GM19468 (cell line): Measurements from ENCODE around the gene WNK3.

Source experiments
- ATAC-seq: cut with Tn5 transposase; IDR thresholded peaks from one replicate; pipeline ENCODE4 v1.9.1; 2021; ENCODE audit warnings: mild to moderate bottlenecking, moderate library complexity, moderate number of reproducible peaks; ENCODE audit not compliant: unreplicated experiment; ENCODE audit errors: extremely low read depth

WNK3 gene

DNA sequence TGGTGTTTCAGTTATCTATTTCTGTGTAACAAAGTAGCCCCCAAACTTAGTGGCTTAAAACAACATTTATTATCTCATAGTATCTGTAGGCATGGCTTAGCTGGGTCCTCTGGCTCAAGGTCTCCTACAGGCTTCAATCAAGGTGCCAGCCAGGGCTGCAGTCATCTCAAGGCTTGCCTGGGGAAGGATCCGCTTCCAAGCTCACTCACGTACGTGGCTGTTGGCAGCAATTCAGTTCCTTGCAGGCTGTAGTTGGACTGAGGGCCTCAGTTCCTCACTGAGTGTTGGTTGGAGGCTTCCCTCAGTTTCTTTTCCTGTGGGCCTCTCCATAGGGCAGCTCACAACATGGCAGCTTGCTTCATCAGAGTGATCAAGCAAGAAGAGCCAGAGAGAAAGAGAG, 184.1 kb downstream of the WNK3 start:
- no peak for ATAC-seq

DNA sequence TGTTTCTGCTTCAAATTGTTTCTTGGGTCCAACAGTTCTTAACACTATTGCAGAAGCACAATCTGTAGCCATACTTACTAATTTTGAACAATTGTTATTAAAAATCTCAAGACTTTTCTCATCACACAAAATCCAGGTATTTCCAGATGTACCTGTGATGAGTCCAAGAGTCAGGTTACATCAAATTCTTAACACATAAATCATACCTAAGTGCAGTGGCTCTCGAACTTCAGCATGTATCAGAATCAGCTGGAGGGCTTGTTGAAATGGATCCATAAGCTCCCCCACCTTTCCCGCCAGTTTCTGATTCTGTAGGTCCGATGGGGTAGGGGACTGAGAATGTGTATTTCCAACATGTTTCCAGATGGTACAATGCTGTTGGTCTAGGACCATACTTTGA, 185.4 kb downstream of the WNK3 start:
- ATAC-seq = no peak

DNA sequence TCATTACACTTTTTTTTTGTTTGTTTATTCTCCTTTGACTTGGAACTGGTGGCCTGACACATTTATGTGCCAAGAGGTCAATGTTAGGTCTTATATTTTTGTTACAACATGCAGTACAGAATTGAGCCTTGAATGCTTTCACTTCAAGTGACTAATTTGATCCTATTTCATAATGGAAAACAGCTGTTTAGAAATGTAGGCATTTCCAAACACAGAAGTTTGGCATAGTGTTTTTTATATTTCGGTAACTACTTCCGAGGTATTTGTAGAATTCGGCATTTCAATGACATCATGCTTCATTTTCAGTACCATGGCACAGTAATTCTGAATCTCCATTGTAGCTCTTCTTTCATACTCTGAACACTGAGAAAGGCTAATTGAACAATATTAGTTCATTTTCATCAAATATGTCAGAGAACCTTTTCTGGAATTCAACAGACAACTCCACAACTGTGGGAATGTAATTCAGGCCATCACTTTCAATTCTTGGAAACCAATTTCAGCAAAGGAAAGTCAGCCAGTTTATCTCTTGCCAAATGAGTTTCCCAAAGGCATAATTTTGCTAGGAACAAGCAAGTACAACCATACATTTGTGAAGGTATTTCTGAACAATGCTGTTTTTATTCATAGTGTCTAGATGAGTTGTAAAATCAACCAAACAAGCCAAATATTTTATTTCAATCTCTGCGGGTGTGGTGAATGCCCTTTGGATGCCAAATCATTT, 186.2 kb downstream of the WNK3 start:
- no peak for ATAC-seq

DNA sequence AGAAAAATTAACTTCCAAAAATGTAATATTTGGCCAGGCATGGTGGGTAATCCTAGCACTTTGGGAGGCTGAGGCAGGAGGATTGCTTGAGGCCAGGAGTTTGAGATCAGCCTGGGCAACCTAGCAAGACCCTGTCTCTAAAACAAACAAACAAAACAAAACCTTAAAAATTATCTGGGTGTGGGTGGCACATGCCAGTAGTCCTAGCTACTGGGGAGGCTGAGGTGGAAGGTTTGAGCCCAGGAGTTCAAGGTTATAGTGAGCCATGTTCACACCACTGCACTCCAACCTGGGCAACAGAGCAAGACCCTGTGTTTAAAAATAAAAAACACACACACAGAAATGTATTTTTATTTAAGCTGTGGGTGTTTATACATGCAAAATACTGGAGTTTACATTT, 186.8 kb downstream of the WNK3 start:
- no peak for ATAC-seq

DNA sequence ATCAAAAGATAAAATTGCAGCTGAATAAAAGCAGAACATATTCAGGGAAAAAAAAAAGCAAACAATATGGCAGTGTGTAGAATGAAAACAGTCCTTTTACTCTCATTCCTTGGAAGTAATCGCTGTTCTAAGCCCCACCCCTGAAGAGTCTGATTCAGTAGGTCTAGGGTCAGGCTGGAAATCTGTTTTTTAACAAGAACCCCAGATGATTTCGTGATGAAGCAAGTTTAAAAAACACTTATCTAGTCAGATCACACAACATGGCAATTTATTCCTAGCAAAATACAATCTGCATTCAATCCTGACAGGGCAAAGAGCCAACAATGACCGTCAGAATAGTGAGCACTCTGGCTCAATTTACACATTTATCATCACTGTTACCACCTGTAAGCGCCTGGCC, 190.9 kb downstream of the WNK3 start:
- ATAC-seq = no peak

DNA sequence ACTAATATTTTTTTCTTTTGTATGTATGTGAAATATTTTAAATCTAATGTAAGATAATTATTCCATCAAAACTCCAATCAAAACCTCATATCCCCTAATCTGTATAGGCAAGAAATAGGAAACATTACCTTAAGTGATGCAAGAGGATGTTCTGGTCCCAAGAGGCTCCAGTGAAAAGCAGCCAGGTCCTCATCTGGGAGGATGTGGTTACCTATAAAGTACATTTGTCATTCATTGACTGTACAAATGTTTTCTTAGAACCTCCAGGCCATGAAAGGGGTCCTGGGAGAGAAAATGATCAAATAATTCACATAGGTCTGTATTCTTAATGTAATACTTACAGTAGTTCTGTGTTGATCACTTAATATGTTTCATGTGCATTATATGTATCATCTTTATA, 200.3 kb downstream of the WNK3 start:
- no peak for ATAC-seq
